Activated CD4-positive, alpha-beta T cell treated with anti-CD3 and anti-CD28 coated beads for 36 hours (primary cell): ENCODE results near the gene PCNX2. TPM values are rescaled to one million over a fixed set of nuclear protein-coding genes. Genes with fewer than 3 reads are reported as not detected.
A peak's percentile ranks its signal among the peaks of the same experiment; 100 is the strongest.

Source experiments
- ATAC-seq: fragments of 200-7000 bp; cut with Tn5 transposase; one replicate; pipeline ENCODE4 v1.10.0; 2021; ENCODE audit warnings: mild to moderate bottlenecking, moderate library complexity
- CTCF ChIA-PET: fragments of 350-600 bp; sonication (Branson Sonifier 250); formaldehyde crosslinking; loops from one replicate; lab custom pipeline; 2021; ENCODE audit warnings: antibody characterized with exemption; lab: Charles Lee
- POLR2A ChIA-PET: fragments of 350-600 bp; sonication (Branson Sonifier 250); formaldehyde crosslinking; loops from one replicate; lab custom pipeline; 2021; ENCODE audit warnings: antibody characterized with exemption, inconsistent platforms; lab: Charles Lee
- DNase-seq: peaks from one replicate; pipeline ENCODE4 v3.0.0-alpha.2; 2020
- H3K27ac Mint-ChIP-seq: one replicate; pipeline ENCODE4 v1.8.0; 2021; ENCODE audit warnings: mixed read lengths
- H3K27me3 Mint-ChIP-seq: one replicate; pipeline ENCODE4 v1.8.0; 2021; ENCODE audit warnings: mixed read lengths
- H3K36me3 Mint-ChIP-seq: one replicate; pipeline ENCODE4 v1.8.0; 2021; ENCODE audit warnings: low read depth, mixed read lengths
- H3K4me1 Mint-ChIP-seq: one replicate; pipeline ENCODE4 v1.8.0; 2021; ENCODE audit warnings: mixed read lengths
- H3K4me3 Mint-ChIP-seq: one replicate; pipeline ENCODE4 v1.8.0; 2021; ENCODE audit warnings: mild to moderate bottlenecking, moderate library complexity, mixed read lengths
- H3K9me3 Mint-ChIP-seq: one replicate; pipeline ENCODE4 v1.8.0; 2021; ENCODE audit warnings: low read depth, mixed read lengths
- intact Hi-C, 2 experiments: fragments of 100-400 bp; cut with DNase I in 1 of 2; cut with micrococcal nuclease in 1 of 2; formaldehyde crosslinking; loops; one replicate each; pipeline versions ENCODE4 v1.14.2 to v1.15.1; 2022 to 2024; cut with DNase I, micrococcal nuclease
- total RNA-seq, 2 experiments: library from RNA; stranded (reverse); gene quantifications; one replicate each; pipeline ENCODE4 v1.2.3, GENCODE V29; 2021

The PCNX2 gene
- total RNA-seq, 2 experiments from 2014 or later, result 14.7 to 18.1 TPM

DNA sequence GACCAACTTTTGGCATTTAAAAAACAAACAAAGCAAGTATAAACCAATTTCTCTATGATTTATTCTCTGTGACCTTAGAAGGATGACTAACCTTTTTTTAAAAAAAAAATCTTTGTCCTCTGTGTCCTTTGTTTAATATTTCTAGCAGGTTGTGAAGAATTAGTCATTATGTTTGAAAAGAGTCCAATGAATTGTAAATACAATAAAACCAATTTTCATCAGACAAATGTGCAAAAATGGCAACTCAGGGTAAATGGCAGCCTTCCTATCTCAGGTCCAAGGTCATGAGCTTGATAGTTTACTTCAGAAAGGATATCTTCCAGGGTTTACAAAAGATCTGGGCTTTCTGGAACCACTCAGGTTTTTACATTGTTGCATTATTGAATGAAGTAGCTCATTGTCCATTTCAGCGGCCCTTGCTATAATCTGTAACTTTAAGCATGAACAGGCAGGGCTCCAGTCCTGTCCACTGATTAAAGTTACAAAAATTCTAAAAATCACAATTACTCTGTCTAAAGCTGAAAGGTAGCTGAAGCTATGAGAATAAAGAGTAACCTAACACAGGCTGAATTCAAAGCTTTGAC lies 20.3 kb upstream of the PCNX2 start:
- H3K36me3 Mint-ChIP-seq, result no peaks in the 10 kb centered on the region
- POLR2A ChIA-PET, result no interaction called here

DNA sequence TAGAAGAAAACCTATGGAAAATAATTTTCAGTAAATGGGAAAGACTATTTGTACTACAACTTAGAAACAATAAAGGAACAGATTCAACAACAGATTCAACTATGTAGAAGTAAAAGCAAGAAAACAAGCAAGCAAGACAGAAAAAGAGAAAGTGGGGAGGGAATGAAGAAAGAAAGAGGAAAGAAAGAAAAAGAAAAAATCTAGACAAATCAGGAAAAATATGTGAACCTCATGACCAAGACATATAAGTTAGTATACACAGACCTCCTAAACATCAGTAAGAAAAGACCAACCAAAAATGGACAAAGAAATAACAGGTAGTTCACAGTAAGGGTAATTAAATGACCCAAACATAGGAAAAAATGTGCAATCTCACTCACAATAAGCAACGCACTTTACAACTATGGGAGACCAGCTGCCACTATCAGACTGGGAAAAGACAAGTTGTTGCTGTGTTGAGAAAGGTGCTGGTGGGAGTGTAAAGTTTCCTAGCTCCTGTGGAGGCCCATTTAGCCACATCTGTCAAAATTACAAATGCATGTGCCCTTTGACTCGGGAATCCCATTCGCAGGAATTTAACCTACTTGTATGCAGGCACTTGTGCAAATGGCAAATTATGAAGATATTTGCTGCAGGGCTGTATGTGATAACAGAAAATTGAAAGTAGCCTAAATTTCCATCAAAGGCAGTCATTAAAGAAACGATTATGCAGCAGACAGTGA lies 18.1 kb upstream of the PCNX2 start:
- peaks cover 5% of the 10 kb centered on the region for H3K27me3 Mint-ChIP-seq
- H3K27ac Mint-ChIP-seq, result no peak overlapping the region
- no peak overlapping the region for H3K4me3 Mint-ChIP-seq
- DNase-seq (no peak), ATAC-seq (no peak)
- CTCF ChIA-PET, result interaction anchor here (0.8 kb wide), 1 partner anchor 1446 kb away, joined by 3 read pairs; no protein-coding TSS in a partner anchor
- no peaks in the 10 kb centered on the region for H3K9me3 Mint-ChIP-seq
- no peaks in the 10 kb centered on the region for H3K36me3 Mint-ChIP-seq
- POLR2A ChIA-PET, result no interaction called here
- intact Hi-C loops, result no loop called here
- no peaks in the 10 kb centered on the region for H3K4me1 Mint-ChIP-seq

More for the DNA sequence above, 20.3 kb upstream of the PCNX2 start:
- DNase-seq (no peak), ATAC-seq (no peak)
- Mint-ChIP-seq H3K27me3 (peaks cover 14% of the 10 kb centered on the region), H3K9me3 (no peaks in the 10 kb centered on the region), H3K4me1 (no peaks in the 10 kb centered on the region), H3K4me3 (no peak overlapping the region), H3K27ac (no peak overlapping the region)
- CTCF ChIA-PET, result interaction anchor here (1.1 to 4.1 kb wide), 3 partner anchors 9 to 126 kb away, joined by 3 to 24 read pairs (median 4); no protein-coding TSS in a partner anchor
- intact Hi-C loops, result no loop called here

DNA sequence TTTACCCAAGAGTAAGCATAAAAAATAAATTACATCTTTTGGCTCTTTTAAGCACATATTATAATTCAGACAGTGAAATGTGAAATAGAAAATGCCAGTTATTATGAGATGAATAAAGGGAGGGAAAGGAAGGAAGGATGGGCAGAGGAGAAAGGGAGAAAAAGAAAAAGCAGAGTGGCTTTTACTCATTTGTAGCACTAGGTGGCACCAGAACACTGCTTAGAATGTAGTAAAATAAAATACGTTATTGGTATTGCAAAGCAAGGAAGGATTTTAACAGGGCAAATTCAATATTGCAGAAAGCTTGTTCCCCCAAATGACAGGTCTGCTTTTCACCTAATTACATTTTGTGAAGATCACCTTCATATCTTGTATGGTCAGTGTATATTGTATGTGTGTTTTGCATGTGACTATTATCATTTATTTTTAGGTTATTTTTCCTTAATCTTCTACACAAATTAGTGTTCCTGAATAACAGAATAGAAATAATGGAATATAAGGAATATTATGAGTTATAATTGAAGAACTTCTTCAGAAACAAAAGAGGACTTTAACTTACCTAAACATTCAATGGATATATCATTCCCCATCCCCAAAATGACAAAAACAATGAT lies 9.1 kb upstream of the PCNX2 start:
- ATAC-seq, result no peak
- Mint-ChIP-seq H3K27me3 (peaks cover 4% of the 10 kb centered on the region), H3K4me3 (no peak overlapping the region), H3K9me3 (no peaks in the 10 kb centered on the region), H3K27ac (no peak overlapping the region), H3K36me3 (no peaks in the 10 kb centered on the region), H3K4me1 (no peaks in the 10 kb centered on the region)
- CTCF ChIA-PET, result interaction anchor here (0.6 to 4.0 kb wide), 13 partner anchors 10 to 762 kb away, joined by 3 to 24 read pairs (median 4); partner anchors contain the start of gene PCNX2
- DNase-seq, result no peak
- POLR2A ChIA-PET, result no interaction called here
- intact Hi-C loops, result loop anchor here (1.0 to 10.0 kb wide), 7 partner anchors 60 to 763 kb away; no protein-coding TSS in a partner anchor

DNA sequence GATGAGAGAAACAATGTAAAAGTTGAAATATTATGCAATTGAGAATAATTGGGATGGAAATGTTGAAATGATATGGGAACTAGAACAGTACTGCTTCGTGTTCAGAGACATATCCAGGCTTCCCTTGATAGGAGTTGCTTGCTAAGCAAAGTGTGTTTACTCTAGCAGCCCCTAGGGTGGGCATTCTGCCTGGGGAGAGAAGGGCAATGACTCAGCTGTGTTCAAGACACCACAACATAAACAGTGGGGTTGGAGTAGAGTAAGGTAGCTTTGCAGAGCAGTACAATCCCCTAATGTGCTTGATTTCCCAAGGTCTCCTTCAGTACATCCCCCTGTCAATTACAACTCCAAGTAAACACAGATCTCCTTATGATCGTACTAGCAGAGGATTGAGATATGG lies 4.8 kb upstream of the PCNX2 start:
- H3K4me1 Mint-ChIP-seq, result peaks cover 7% of the 10 kb centered on the region
- intact Hi-C loops, result loop anchor here in 1 of 2 experiments (5.0 to 10.0 kb wide), 3 partner anchors 124 to 767 kb away; no protein-coding TSS in a partner anchor
- H3K9me3 Mint-ChIP-seq, result no peaks in the 10 kb centered on the region
- CTCF ChIA-PET, result no interaction called here
- ATAC-seq, result no peak
- H3K27me3 Mint-ChIP-seq, result no peaks in the 10 kb centered on the region
- H3K36me3 Mint-ChIP-seq, result no peaks in the 10 kb centered on the region
- POLR2A ChIA-PET, result no interaction called here
- no peak overlapping the region for H3K4me3 Mint-ChIP-seq
- DNase-seq, result no peak
- H3K27ac Mint-ChIP-seq, result no peak overlapping the region

DNA sequence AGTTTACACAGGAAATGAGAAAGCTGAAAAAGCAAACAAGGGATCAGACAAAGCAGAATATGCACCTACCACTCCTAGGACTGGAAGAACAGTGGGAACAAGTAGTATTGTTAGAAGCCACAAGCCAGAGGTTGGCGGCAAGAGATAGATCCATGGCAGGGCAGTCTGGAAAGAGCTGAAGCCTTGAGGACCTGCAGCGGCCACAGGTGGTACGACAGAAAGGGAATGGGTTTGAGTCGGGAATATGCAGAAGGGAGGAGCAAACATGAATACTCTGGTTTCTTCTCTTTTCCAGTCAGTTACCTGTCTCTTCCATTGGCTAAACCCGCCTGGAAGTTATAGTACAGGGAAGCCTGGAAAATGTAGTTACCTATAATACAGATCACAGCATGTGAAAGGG lies 3.9 kb upstream of the PCNX2 start:
- H3K4me1 Mint-ChIP-seq, result peaks cover 14% of the 10 kb centered on the region

DNA sequence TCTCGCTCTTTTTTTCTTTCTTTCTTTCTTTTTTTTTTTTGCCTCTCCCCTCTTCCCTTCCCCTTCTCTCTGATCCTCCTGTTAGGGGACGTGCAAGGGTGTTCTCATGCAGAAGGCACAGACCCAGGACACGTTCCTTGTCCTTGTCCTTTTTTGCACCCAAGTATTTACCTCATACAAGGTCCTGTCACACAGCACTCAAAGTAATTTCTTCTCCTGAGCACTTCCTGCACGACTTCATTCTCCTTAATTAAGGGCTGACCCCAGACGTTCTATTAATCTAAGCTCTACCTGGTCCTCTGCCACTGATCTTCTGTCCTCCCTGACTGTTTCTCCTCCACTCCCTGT lies 424 bp upstream of the PCNX2 start:
- H3K27me3 Mint-ChIP-seq, result no peaks in the 10 kb centered on the region
- no peaks in the 10 kb centered on the region for H3K36me3 Mint-ChIP-seq

More for the DNA sequence above, 3.9 kb upstream of the PCNX2 start:
- ChIA-PET POLR2A (no interaction called here), CTCF (interaction anchor here (0.7 kb wide), 1 partner anchor 128 kb away, joined by 3 read pairs; no protein-coding TSS in a partner anchor)
- Mint-ChIP-seq H3K36me3 (no peaks in the 10 kb centered on the region), H3K27me3 (no peaks in the 10 kb centered on the region), H3K4me3 (no peak overlapping the region), H3K9me3 (no peaks in the 10 kb centered on the region), H3K27ac (no peak overlapping the region)
- DNase-seq (no peak), ATAC-seq (no peak)
- intact Hi-C loops, result no loop called here

DNA sequence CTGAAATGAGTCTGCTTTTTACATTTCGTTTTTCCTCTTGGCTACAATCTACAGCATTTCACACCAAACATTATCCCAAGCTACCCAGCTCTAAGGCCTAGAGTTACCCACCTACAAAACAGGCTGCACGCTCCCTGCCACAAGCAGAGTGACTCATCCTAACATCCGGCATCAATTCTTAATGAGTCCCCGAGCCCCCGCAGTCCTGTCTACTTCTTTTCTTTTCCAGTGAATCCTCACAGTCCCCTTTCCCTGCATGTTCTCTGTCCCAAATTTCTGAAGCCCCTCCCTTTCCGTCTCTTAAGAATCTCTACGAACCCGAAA lies 650 bp downstream of the PCNX2 start:
- Mint-ChIP-seq H3K36me3 (no peaks in the 10 kb centered on the region), H3K27me3 (no peaks in the 10 kb centered on the region), H3K4me1 (peaks cover 32% of the 10 kb centered on the region), H3K27ac (peak overlapping the region; percentile 96), H3K4me3 (peak overlapping the region; percentile 95), H3K9me3 (no peaks in the 10 kb centered on the region)
- intact Hi-C loops, result loop anchor here in 1 of 2 experiments (1.0 kb wide), 2 partner anchors 13 to 32 kb away; partner anchors contain the start of gene MAP3K21
- CTCF ChIA-PET, result interaction anchor here (0.6 to 1.9 kb wide), 5 partner anchors 9 to 907 kb away, joined by 3 to 10 read pairs (median 4); no protein-coding TSS in a partner anchor
- POLR2A ChIA-PET, result interaction anchor here (0.6 kb wide), 1 partner anchor 30 kb away, joined by 4 read pairs; no protein-coding TSS in a partner anchor
- peak; percentile 71 for DNase-seq
- ATAC-seq, result peak; percentile 83

More for the DNA sequence above, 424 bp upstream of the PCNX2 start:
- Mint-ChIP-seq H3K9me3 (no peaks in the 10 kb centered on the region), H3K4me1 (peaks cover 32% of the 10 kb centered on the region), H3K27ac (peak overlapping the region; percentile 92), H3K4me3 (peak overlapping the region; percentile 95)
- no peak for DNase-seq
- ATAC-seq, result no peak
- POLR2A ChIA-PET, result no interaction called here
- CTCF ChIA-PET, result interaction anchor here (0.6 to 1.9 kb wide), 6 partner anchors 10 to 239 kb away, joined by 3 to 5 read pairs (median 3); no protein-coding TSS in a partner anchor
- intact Hi-C loops, result loop anchor here in 1 of 2 experiments (1.0 kb wide), 2 partner anchors 14 to 31 kb away; partner anchors contain the start of gene MAP3K21

DNA sequence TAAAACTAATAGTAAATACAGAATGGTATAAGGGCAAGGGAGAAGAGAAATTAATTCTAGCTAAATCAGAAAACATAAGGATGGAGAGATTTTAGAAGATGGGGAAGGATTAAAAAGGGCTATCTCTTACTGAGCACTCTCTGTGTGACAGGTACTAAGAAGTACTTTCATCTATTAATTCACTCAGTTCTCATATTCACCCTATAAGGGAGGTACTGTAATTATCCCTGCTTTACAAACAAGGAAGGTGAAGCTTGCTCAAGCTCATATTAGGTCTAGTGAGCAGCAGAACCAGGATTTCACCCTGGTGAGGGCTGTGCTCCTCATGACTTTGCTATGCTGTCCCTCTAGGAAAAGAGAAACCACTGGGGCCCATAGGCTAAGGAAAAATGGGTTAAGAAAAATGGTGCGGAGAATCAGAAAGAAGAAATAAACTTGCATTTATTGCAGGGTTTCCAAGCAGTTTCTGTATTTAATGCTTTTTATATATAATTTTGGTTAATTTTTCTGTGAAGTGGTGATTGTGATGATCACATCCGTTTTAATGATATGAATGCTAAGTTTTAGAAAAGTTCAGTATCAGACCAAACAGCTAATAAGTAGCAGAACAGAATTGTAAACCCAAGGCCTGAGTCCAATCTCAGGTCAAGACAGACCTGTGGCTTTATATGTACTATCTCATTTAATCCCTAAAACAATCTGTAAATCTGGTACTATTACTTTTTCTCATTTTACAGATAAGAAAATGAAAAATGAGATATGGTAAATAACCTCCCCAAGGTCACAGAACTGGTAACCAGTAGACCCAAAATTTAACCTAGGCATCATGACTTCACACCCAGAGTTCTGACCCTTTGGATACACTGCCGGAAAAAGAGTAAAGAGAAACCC lies 1.7 kb downstream of the PCNX2 start:
- Mint-ChIP-seq H3K4me3 (peak overlapping the region; percentile 95), H3K27ac (peak overlapping the region; percentile 67), H3K4me1 (peaks cover 32% of the 10 kb centered on the region), H3K36me3 (peaks cover 3% of the 10 kb centered on the region), H3K27me3 (no peaks in the 10 kb centered on the region), H3K9me3 (no peaks in the 10 kb centered on the region)
- DNase-seq (no peak), ATAC-seq (no peak)
- POLR2A ChIA-PET, result no interaction called here
- intact Hi-C loops, result no loop called here
- CTCF ChIA-PET, result interaction anchor here (0.6 to 1.9 kb wide), 4 partner anchors 10 to 70 kb away, joined by 3 to 10 read pairs (median 4); no protein-coding TSS in a partner anchor

DNA sequence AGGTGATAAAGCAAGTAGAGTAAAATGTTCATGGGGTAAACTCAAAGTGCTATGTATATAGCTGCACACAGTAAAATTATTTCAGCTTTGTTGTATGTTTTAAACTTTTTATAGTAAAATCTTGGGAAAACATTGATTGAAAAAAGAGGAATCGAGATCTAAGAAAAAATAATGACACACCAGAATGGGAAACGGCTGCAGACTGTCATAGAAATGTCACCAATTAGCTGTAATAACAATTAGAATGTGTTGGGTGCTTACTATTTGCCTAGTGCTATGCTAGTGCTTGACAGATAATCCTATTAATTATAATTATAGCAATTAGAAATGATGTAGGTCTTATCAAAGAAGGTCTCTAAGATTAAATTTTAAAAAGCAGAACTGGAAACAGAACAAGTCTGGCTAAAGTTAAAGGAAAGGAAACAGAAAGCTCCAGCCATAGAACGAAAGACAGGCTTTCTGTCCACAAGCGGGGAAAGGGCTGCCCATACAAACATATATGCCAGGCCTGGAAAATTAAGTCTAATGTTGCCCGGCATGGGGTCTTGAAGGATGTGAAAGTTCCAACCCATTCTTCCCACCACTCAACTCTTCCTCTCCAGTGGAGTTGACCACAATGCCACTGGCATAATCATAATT lies 5.0 kb downstream of the PCNX2 start:
- Mint-ChIP-seq H3K27ac (no peak overlapping the region), H3K9me3 (no peaks in the 10 kb centered on the region), H3K27me3 (no peaks in the 10 kb centered on the region), H3K4me1 (peaks cover 26% of the 10 kb centered on the region), H3K4me3 (no peak overlapping the region), H3K36me3 (peaks cover 13% of the 10 kb centered on the region)
- no peak for ATAC-seq
- no peak for DNase-seq
- POLR2A ChIA-PET, result no interaction called here
- intact Hi-C loops, result no loop called here
- CTCF ChIA-PET, result no interaction called here

DNA sequence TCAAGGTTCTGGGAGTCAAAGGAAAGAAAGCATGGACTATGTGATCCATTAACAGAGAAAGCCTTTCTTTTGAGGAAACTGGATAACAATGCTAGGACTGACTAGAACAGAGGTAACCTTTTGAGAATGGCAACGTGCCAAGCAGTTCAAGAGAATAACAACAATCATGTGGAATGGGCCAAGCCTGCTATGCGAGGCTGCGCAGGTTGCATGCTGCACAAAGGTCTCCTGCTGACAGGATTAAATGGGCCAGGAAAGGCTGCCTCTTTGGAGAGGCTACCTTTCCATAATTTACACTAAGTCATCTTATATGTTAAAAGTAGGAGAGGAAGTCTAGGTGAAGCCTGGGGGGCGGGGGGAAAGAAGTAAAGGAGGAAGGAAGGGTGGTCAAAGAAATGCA lies 5.8 kb downstream of the PCNX2 start:
- ATAC-seq (no peak), DNase-seq (no peak)
- CTCF ChIA-PET, result no interaction called here
- POLR2A ChIA-PET, result no interaction called here
- no peaks in the 10 kb centered on the region for H3K9me3 Mint-ChIP-seq
- intact Hi-C loops, result no loop called here
- H3K27ac Mint-ChIP-seq, result no peak overlapping the region
- no peaks in the 10 kb centered on the region for H3K27me3 Mint-ChIP-seq
- H3K36me3 Mint-ChIP-seq, result peaks cover 14% of the 10 kb centered on the region
- peaks cover 21% of the 10 kb centered on the region for H3K4me1 Mint-ChIP-seq
- no peak overlapping the region for H3K4me3 Mint-ChIP-seq
